WTC11 (cell line): ENCODE results near the gene HSD3B7. TPM values are rescaled to one million over a fixed set of nuclear protein-coding genes. Genes with fewer than 3 reads are reported as not detected.

Experiments used
- ATAC-seq: fragments of 200-7000 bp; cut with Tn5 transposase; 2 replicates; pipeline ENCODE4 v1.10.0; 2021; ENCODE audit warnings: mild to moderate bottlenecking, moderate library complexity
- CTCF ChIA-PET: fragments of 300-600 bp; sonication (Branson Sonifier 250); formaldehyde crosslinking; loops from one replicate; lab custom pipeline; 2021; ENCODE audit warnings: antibody characterized with exemption; lab: Charles Lee
- POLR2A ChIA-PET: fragments of 350-600 bp; sonication (Branson Sonifier 250); formaldehyde crosslinking; loops from one replicate; lab custom pipeline; 2021; ENCODE audit warnings: antibody characterized with exemption; lab: Charles Lee
- DNase-seq: peaks from one replicate; pipeline ENCODE4 v3.0.0; 2021; ENCODE audit warnings: low spot score
- H3K27ac Mint-ChIP-seq: 2 replicates; pipeline ENCODE4 v1.8.0; 2021; ENCODE audit warnings: mixed read lengths
- H3K27me3 Mint-ChIP-seq: 2 replicates; pipeline ENCODE4 v1.8.0; 2021; ENCODE audit warnings: low read depth, mild to moderate bottlenecking, moderate library complexity, mixed read lengths
- H3K36me3 Mint-ChIP-seq: 2 replicates; pipeline ENCODE4 v1.8.0; 2021; ENCODE audit warnings: mixed read lengths
- H3K4me1 Mint-ChIP-seq: 2 replicates; pipeline ENCODE4 v1.8.0; 2022; ENCODE audit warnings: mixed read lengths
- H3K4me3 Mint-ChIP-seq: 2 replicates; pipeline ENCODE4 v1.8.0; 2021; ENCODE audit warnings: mild to moderate bottlenecking, moderate library complexity, mixed read lengths
- H3K9me3 Mint-ChIP-seq: 2 replicates; pipeline ENCODE4 v1.8.0; 2021; ENCODE audit warnings: mixed read lengths
- CBFB ChIP-seq: sonication (generic); formaldehyde crosslinking; IDR thresholded peaks from 2 replicates; pipeline ENCODE4 v1.8.1; 2022; ENCODE audit warnings: mild to moderate bottlenecking, low read depth, missing genetic modification reagents
- ELF4 ChIP-seq: sonication (generic); formaldehyde crosslinking; IDR thresholded peaks from 2 replicates; pipeline ENCODE4 v1.8.1; 2022; ENCODE audit warnings: low read depth, mild to moderate bottlenecking, moderate library complexity, missing genetic modification reagents
- EMX1 ChIP-seq: fragments of 250-450 bp; sonication (Bioruptor Pico); IDR thresholded peaks from 2 replicates; pipeline ENCODE4 v1.8.0; 2021; ENCODE audit warnings: mild to moderate bottlenecking
- GABPB1 ChIP-seq: sonication (generic); formaldehyde crosslinking; IDR thresholded peaks from 2 replicates; pipeline ENCODE4 v1.8.1; 2023; ENCODE audit warnings: mild to moderate bottlenecking, missing genetic modification reagents
- GRHL2 ChIP-seq: fragments of 250-450 bp; sonication (Bioruptor Pico); IDR thresholded peaks from 2 replicates; pipeline ENCODE4 v1.8.0; 2022; ENCODE audit warnings: mild to moderate bottlenecking, moderate library complexity; ENCODE audit not compliant: insufficient replicate concordance, severe bottlenecking
- GTF2I ChIP-seq: fragments of 250-450 bp; sonication (Bioruptor Pico); conservative IDR thresholded peaks from 2 replicates; pipeline ENCODE4 v1.4.0; 2021; ENCODE audit warnings: mild to moderate bottlenecking
- HMGA2 ChIP-seq: fragments of 250-450 bp; sonication (Bioruptor Pico); IDR thresholded peaks from 2 replicates; pipeline ENCODE4 v1.4.0; 2021; ENCODE audit warnings: mild to moderate bottlenecking, moderate library complexity
- IRF2 ChIP-seq: sonication (generic); formaldehyde crosslinking; IDR thresholded peaks from 2 replicates; pipeline ENCODE4 v1.8.0; 2022; ENCODE audit warnings: low read depth, missing genetic modification reagents, borderline replicate concordance
- JAZF1 ChIP-seq: fragments of 250-450 bp; sonication (Bioruptor Pico); IDR thresholded peaks from 2 replicates; pipeline ENCODE4 v1.9.0; 2021; ENCODE audit warnings: moderate library complexity, mild to moderate bottlenecking, inconsistent platforms
- MYBL2 ChIP-seq: sonication (generic); formaldehyde crosslinking; IDR thresholded peaks from 2 replicates; pipeline ENCODE4 v1.8.1; 2023; ENCODE audit warnings: mild to moderate bottlenecking, moderate library complexity, missing genetic modification reagents
- NR3C1 ChIP-seq: sonication (generic); formaldehyde crosslinking; conservative IDR thresholded peaks from 2 replicates; pipeline ENCODE4 v1.8.1; 2023; ENCODE audit warnings: low read depth, mild to moderate bottlenecking, missing genetic modification reagents
- RELA ChIP-seq: sonication (generic); formaldehyde crosslinking; IDR thresholded peaks from 2 replicates; pipeline ENCODE4 v1.8.1; 2022; ENCODE audit warnings: missing genetic modification reagents, mild to moderate bottlenecking, borderline replicate concordance
- SOX15 ChIP-seq: fragments of 250-450 bp; sonication (Bioruptor Pico); IDR thresholded peaks from 2 replicates; pipeline ENCODE4 v1.9.0; 2021; ENCODE audit warnings: mild to moderate bottlenecking
- TEAD1 ChIP-seq: sonication (generic); formaldehyde crosslinking; IDR thresholded peaks from 2 replicates; pipeline ENCODE4 v1.8.0; 2022; ENCODE audit warnings: mild to moderate bottlenecking, missing genetic modification reagents
- ZBTB21 ChIP-seq: sonication (generic); formaldehyde crosslinking; IDR thresholded peaks from 2 replicates; pipeline ENCODE4 v1.8.1; 2023; ENCODE audit warnings: mild to moderate bottlenecking, missing genetic modification reagents, borderline replicate concordance
- ZNF219 ChIP-seq: sonication (generic); formaldehyde crosslinking; IDR thresholded peaks from 2 replicates; pipeline ENCODE4 v1.8.0; 2023; ENCODE audit warnings: missing genetic modification reagents, mild to moderate bottlenecking, borderline replicate concordance
- ZNF671 ChIP-seq: fragments of 250-450 bp; sonication (Bioruptor Pico); IDR thresholded peaks from 2 replicates; pipeline ENCODE4 v1.8.0; 2021; ENCODE audit warnings: mild to moderate bottlenecking
- total RNA-seq: library from RNA; stranded (reverse); gene quantifications from 3 replicates; pipeline ENCODE4 v1.2.3, GENCODE V29; 2021
- TF ChIP-seq, protein P1 (sequence below): sonication (generic); formaldehyde crosslinking; IDR thresholded peaks from 2 replicates; pipeline ENCODE4 v1.8.1; 2023; ENCODE audit warnings: mild to moderate bottlenecking, missing genetic modification reagents, moderate library complexity
- TF ChIP-seq, protein P2 (sequence below): fragments of 250-450 bp; sonication (Bioruptor Pico); IDR thresholded peaks from 2 replicates; pipeline ENCODE4 v1.8.0; 2021; ENCODE audit warnings: mild to moderate bottlenecking
- TF ChIP-seq, protein P3 (sequence below): sonication (generic); formaldehyde crosslinking; IDR thresholded peaks from 2 replicates; pipeline ENCODE4 v1.8.0; 2022; ENCODE audit warnings: mild to moderate bottlenecking, missing genetic modification reagents
- TF ChIP-seq, protein P4 (sequence below): sonication (generic); formaldehyde crosslinking; IDR thresholded peaks from 2 replicates; pipeline ENCODE4 v1.8.0; 2023; ENCODE audit warnings: mild to moderate bottlenecking, missing genetic modification reagents
- TF ChIP-seq, protein P5 (sequence below): fragments of 250-450 bp; sonication (Bioruptor Pico); conservative IDR thresholded peaks from 2 replicates; pipeline ENCODE4 v1.9.0; 2021; ENCODE audit warnings: mild to moderate bottlenecking

The HSD3B7 gene
- total RNA-seq, 1 experiment from 2014 or later = 4.5 TPM

DNA sequence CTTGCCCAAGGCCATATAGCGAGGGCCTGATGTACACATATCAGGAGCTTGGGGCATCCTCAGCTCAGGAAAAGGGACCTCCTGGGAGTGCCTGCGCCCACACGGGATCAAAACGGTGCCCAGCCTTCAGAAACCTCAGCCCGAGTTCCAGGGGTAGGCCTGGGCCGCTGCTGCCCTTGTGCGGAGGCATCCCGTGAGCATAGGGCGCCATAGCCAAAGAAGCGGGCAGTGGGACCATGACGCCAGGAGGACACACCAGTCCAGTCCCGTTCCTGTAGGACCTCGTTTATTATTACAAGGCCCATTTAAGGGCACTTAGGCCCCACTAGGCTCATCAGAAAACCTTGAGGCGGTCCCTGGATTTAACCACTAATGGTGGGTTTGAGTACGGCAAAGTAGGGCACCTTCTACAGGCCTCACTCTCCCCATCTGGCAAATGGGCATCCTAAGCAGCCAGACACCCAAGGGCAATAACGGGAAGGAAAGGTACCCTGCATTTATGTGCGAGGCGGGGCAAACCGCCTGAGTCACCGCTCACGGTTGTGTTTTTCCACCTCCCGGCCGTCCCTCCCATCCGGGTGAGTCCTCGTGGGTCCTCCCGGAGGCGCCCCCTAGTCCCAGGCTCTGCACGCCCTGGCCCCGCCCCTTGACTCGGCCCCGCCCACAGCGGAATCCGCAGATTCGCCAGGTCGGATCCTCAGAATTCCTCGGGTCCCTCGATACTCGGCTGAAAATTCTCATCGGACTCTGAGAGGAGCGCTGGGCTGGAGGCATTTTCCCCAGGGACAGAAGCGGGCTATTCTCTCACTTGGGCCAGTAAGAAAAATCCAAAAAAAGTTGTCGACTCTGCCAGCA, 28.2 kb upstream of the HSD3B7 start:
- CTCF ChIA-PET = interaction anchor here (0.7 to 1.3 kb wide), 2 partner anchors 15 to 28 kb away, joined by 4 read pairs; no protein-coding TSS in a partner anchor
- Mint-ChIP-seq H3K4me3 (peak overlapping the region; percentile 95), H3K9me3 (no peaks in the 10 kb centered on the region), H3K27ac (peak overlapping the region; percentile 100), H3K4me1 (peaks cover 12% of the 10 kb centered on the region), H3K36me3 (peaks cover 33% of the 10 kb centered on the region), H3K27me3 (peaks cover 3% of the 10 kb centered on the region; the same call in 1 of the 2 replicates)
- DNase-seq (peak; percentile 86), ATAC-seq (peak; percentile 57)
- POLR2A ChIA-PET = interaction anchor here (0.5 to 0.7 kb wide), 2 partner anchors 29 to 150 kb away, joined by 3 read pairs; partner anchors contain the start of gene HSD3B7
- TF ChIP-seq, protein P1, sequence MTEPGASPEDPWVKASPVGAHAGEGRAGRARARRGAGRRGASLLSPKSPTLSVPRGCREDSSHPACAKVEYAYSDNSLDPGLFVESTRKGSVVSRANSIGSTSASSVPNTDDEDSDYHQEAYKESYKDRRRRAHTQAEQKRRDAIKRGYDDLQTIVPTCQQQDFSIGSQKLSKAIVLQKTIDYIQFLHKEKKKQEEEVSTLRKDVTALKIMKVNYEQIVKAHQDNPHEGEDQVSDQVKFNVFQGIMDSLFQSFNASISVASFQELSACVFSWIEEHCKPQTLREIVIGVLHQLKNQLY = no peak
- TF ChIP-seq EMX1 (CRISPR knock-in tag) = 0 out of 2 replicates have a peak, but pooled peaks have one; percentile 32
- TF ChIP-seq SOX15 (CRISPR knock-in tag) = no peak
- TF ChIP-seq, protein P2, sequence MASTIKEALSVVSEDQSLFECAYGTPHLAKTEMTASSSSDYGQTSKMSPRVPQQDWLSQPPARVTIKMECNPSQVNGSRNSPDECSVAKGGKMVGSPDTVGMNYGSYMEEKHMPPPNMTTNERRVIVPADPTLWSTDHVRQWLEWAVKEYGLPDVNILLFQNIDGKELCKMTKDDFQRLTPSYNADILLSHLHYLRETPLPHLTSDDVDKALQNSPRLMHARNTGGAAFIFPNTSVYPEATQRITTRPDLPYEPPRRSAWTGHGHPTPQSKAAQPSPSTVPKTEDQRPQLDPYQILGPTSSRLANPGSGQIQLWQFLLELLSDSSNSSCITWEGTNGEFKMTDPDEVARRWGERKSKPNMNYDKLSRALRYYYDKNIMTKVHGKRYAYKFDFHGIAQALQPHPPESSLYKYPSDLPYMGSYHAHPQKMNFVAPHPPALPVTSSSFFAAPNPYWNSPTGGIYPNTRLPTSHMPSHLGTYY = 0 out of 2 replicates have a peak, but pooled peaks have one; percentile 73
- TF ChIP-seq NR3C1 (CRISPR knock-in tag) = no peak
- peak; percentile 99 for TF ChIP-seq GTF2I (CRISPR knock-in tag)

DNA sequence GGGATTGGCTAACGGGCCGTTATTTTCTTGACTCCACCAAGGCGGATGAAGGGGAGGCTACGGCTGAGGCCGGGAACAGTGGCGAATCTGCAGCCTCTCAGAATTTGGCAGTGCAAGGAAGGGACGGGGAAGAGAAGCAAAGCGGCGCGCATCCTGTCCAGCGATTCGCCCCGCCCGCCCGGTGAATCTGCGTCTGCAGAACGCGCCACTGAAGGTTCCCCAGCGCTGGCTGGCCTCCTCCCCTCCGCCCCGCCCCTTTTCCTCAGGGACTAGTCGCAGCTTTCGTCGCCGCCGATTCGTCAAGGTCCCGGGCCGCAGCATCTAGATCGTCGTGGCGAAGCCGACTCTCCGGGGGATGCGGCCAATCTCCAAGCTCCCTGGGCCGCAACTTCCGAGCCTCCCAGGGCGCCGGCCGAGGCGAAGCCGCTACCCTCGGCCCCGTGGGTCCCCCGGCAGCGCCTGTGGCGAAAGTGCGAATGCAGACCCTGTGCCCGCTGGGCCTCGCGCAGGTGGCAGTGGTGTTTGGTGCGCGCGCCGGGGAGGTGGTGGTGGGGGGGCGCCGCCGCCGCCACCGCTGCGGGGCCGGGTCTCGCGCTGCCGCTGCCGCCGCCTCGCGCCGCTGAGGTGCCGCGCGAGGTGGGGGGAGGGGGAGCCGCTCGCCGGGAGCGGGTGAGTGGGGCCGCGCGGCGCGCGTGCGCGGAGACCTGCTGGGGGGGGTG, 27.4 kb upstream of the HSD3B7 start, which contains the start of gene SETD1A:
SETD1A (plus strand) TSS at position 299 of the 719 bp plus-strand sequence. CDS start 978 bp downstream, outside the sequence.
- POLR2A ChIA-PET = interaction anchor here (0.5 to 0.7 kb wide), 2 partner anchors 28 to 151 kb away, joined by 3 read pairs; partner anchors contain the start of gene HSD3B7
- Mint-ChIP-seq H3K9me3 (no peaks in the 10 kb centered on the region), H3K27ac (peak within 1 kb of the TSS; percentile 100), H3K27me3 (peaks cover 3% of the 10 kb centered on the region; the same call in 1 of the 2 replicates), H3K36me3 (peaks cover 39% of the 10 kb centered on the region), H3K4me3 (peak within 1 kb of the TSS; percentile 95), H3K4me1 (peaks cover 12% of the 10 kb centered on the region)
- CTCF ChIA-PET = interaction anchor here (0.7 kb wide), 1 partner anchor 27 kb away, joined by 4 read pairs; no protein-coding TSS in a partner anchor
- ATAC-seq = peak; percentile 64
- peak; percentile 97 for DNase-seq
- TF ChIP-seq ZNF671 (CRISPR knock-in tag) (no peak), TEAD1 (CRISPR knock-in tag) (peak; percentile 74; the same call in 1 of the 2 replicates), JAZF1 (CRISPR knock-in tag) (no peak), RELA (no peak), HMGA2 (CRISPR knock-in tag) (no peak), MYBL2 (CRISPR knock-in tag) (no peak), GRHL2 (CRISPR knock-in tag) (no peak), IRF2 (CRISPR knock-in tag) (no peak), GABPB1 (CRISPR knock-in tag) (peak; percentile 46; the same call in 1 of the 2 replicates), ZBTB21 (CRISPR knock-in tag) (no peak), ELF4 (CRISPR knock-in tag) (no peak), CBFB (no peak), ZNF219 (no peak)
- TF ChIP-seq, protein P1 = no peak
- TF ChIP-seq, protein P3, sequence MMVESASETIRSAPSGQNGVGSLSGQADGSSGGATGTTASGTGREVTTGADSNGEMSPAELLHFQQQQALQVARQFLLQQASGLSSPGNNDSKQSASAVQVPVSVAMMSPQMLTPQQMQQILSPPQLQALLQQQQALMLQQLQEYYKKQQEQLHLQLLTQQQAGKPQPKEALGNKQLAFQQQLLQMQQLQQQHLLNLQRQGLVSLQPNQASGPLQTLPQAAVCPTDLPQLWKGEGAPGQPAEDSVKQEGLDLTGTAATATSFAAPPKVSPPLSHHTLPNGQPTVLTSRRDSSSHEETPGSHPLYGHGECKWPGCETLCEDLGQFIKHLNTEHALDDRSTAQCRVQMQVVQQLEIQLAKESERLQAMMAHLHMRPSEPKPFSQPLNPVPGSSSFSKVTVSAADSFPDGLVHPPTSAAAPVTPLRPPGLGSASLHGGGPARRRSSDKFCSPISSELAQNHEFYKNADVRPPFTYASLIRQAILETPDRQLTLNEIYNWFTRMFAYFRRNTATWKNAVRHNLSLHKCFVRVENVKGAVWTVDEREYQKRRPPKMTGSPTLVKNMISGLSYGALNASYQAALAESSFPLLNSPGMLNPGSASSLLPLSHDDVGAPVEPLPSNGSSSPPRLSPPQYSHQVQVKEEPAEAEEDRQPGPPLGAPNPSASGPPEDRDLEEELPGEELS (CRISPR knock-in tag) = peak; percentile 15; the same call in 1 of the 2 replicates
- TF ChIP-seq, protein P4, sequence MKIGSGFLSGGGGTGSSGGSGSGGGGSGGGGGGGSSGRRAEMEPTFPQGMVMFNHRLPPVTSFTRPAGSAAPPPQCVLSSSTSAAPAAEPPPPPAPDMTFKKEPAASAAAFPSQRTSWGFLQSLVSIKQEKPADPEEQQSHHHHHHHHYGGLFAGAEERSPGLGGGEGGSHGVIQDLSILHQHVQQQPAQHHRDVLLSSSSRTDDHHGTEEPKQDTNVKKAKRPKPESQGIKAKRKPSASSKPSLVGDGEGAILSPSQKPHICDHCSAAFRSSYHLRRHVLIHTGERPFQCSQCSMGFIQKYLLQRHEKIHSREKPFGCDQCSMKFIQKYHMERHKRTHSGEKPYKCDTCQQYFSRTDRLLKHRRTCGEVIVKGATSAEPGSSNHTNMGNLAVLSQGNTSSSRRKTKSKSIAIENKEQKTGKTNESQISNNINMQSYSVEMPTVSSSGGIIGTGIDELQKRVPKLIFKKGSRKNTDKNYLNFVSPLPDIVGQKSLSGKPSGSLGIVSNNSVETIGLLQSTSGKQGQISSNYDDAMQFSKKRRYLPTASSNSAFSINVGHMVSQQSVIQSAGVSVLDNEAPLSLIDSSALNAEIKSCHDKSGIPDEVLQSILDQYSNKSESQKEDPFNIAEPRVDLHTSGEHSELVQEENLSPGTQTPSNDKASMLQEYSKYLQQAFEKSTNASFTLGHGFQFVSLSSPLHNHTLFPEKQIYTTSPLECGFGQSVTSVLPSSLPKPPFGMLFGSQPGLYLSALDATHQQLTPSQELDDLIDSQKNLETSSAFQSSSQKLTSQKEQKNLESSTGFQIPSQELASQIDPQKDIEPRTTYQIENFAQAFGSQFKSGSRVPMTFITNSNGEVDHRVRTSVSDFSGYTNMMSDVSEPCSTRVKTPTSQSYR = no peak
- TF ChIP-seq, protein P5, sequence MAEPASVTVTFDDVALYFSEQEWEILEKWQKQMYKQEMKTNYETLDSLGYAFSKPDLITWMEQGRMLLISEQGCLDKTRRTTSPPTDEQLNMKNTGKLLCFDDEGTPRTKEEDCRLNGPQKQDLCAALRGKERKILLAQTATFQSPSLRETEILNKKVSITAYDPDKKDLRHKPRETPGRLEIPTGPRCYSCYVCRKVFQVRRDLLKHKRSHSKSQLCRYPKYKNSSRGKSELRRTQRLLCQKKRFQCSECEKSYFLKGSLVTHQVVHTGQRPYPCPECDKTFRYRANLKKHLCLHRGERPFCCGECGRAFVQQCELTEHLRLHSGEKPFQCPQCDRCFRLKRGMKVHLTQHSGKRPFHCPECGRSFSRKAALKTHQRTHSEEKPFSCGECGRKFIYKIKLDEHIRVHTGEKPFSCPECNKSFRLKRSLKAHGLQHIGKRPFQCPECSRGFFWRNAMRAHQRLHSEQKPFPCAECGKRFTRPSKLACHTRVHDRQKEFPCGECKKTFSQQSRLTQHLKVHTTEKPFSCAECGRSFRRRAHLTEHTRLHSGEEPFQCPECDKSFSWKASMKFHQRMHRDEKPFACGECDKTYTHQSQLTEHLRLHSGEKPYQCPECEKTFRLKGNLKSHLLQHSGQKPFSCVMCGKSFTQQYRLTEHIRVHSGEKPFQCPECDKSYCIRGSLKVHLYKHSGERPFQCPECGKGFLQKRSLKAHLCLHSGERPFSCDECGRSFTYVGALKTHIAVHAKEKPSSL = no peak
